Left ventricle myocardium inferior (tissue), 1 donor: Measurements from ENCODE around the gene HS3ST4. TPM values are rescaled to one million over a fixed set of nuclear protein-coding genes. Genes with fewer than 3 reads are reported as not detected.

Experiments
- DNase-seq: peaks from one replicate; pipeline ENCODE4 v3.0.0-alpha.2; 2020
- H3K27ac ChIP-seq: fragments of 200-600 bp; replicated peaks from 2 replicates; pipeline ENCODE4 v1.8.0; 2021
- H3K27me3 ChIP-seq: fragments of 200-600 bp; 2 replicates; pipeline ENCODE4 v1.8.0; 2021; ENCODE audit warnings: low read depth
- H3K36me3 ChIP-seq: fragments of 200-600 bp; 2 replicates; pipeline ENCODE4 v1.8.0; 2021
- H3K4me1 ChIP-seq: fragments of 200-600 bp; 2 replicates; pipeline ENCODE4 v1.8.0; 2021
- H3K4me3 ChIP-seq: fragments of 200-600 bp; 2 replicates; pipeline ENCODE4 v1.8.0; 2021; ENCODE audit warnings: mild to moderate bottlenecking, moderate library complexity
- H3K9me3 ChIP-seq: fragments of 200-600 bp; replicated peaks from 2 replicates; pipeline ENCODE4 v1.8.0; 2021
- CTCF ChIP-seq: fragments of 200-600 bp; IDR thresholded peaks from 2 replicates; pipeline ENCODE4 v1.8.0; 2021; ENCODE audit warnings: antibody characterized with exemption, mild to moderate bottlenecking, borderline replicate concordance
- intact Hi-C: fragments of 100-400 bp; cut with micrococcal nuclease; formaldehyde crosslinking; loops from one replicate; pipeline ENCODE4 v1.11.0; 2022
- total RNA-seq: library from RNA; stranded (reverse); fragmentation: NEBNext Ultra II Directional; extraction: Animal tissue kit (Norgen Biotek cat#: 25700); gene quantifications from one replicate; pipeline ENCODE4 v1.2.1, GENCODE V29; 2021
- donor health status: DM: no; HTN: yes; CAD: no; lungs with severe emphysema.

Gene HS3ST4
- total RNA-seq, 1 donor from 2014 or later: not detected

- Histone ChIP-seq H3K27ac (no peak overlapping the region), H3K4me3 (no peak overlapping the region), H3K9me3 (peaks cover 7% of the 10 kb centered on the region), H3K4me1 (no peaks in the 10 kb centered on the region), H3K36me3 (no peaks in the 10 kb centered on the region), H3K27me3 (no peaks in the 10 kb centered on the region)
- intact Hi-C loops: no loop called here
- TF ChIP-seq CTCF: no peak
- no peak for DNase-seq
These were observed 410.6 kb downstream of the HS3ST4 start for GRCh38 chr16:26102369-26102768.

GRCh38 chr16:26108836-26109505, 417.2 kb downstream of the HS3ST4 start:
- no peak for TF ChIP-seq CTCF
- no peaks in the 10 kb centered on the region for H3K36me3 ChIP-seq
- H3K27me3 ChIP-seq: no peaks in the 10 kb centered on the region
- intact Hi-C loops: no loop called here
- H3K9me3 ChIP-seq: peaks cover 8% of the 10 kb centered on the region
- DNase-seq: no peak
- no peak overlapping the region for H3K4me3 ChIP-seq
- no peaks in the 10 kb centered on the region for H3K4me1 ChIP-seq
- H3K27ac ChIP-seq: no peak overlapping the region

GRCh38 chr16:26111900-26112299, 420.1 kb downstream of the HS3ST4 start:
- intact Hi-C loops: no loop called here
- Histone ChIP-seq H3K4me1 (no peaks in the 10 kb centered on the region), H3K27ac (no peak overlapping the region), H3K36me3 (no peaks in the 10 kb centered on the region), H3K4me3 (no peak overlapping the region), H3K9me3 (peaks cover 17% of the 10 kb centered on the region), H3K27me3 (no peaks in the 10 kb centered on the region)
- no peak for TF ChIP-seq CTCF
- DNase-seq: no peak

GRCh38 chr16:26118575-26118974, 426.8 kb downstream of the HS3ST4 start:
- no peak for TF ChIP-seq CTCF
- Histone ChIP-seq H3K4me1 (no peaks in the 10 kb centered on the region), H3K36me3 (no peaks in the 10 kb centered on the region), H3K9me3 (peaks cover 14% of the 10 kb centered on the region), H3K27me3 (no peaks in the 10 kb centered on the region), H3K27ac (no peak overlapping the region), H3K4me3 (no peak overlapping the region)
- no peak for DNase-seq
- intact Hi-C loops: no loop called here

GRCh38 chr16:26120729-26121128, 429.0 kb downstream of the HS3ST4 start:
- DNase-seq: no peak
- no peak overlapping the region for H3K4me3 ChIP-seq
- H3K4me1 ChIP-seq: no peaks in the 10 kb centered on the region
- H3K27me3 ChIP-seq: no peaks in the 10 kb centered on the region
- H3K27ac ChIP-seq: no peak overlapping the region
- H3K36me3 ChIP-seq: no peaks in the 10 kb centered on the region
- TF ChIP-seq CTCF: no peak
- intact Hi-C loops: no loop called here
- peaks cover 3% of the 10 kb centered on the region for H3K9me3 ChIP-seq
